HepG2 (cell line): Measurements from ENCODE around the gene NEK9. TPM values are rescaled to one million over a fixed set of nuclear protein-coding genes. Genes with fewer than 3 reads are reported as not detected.

Experiments
- ARNTL ChIP-seq: sonication (generic); formaldehyde crosslinking; IDR thresholded peaks from 2 replicates; pipeline ENCODE4 v1.4.0; 2020; ENCODE audit warnings: mild to moderate bottlenecking, missing genetic modification reagents
- BRCA1 ChIP-seq: sonication (generic); formaldehyde crosslinking; IDR thresholded peaks from 2 replicates; pipeline ENCODE4 v1.4.0; 2020; ENCODE audit warnings: missing genetic modification reagents
- ETV5 ChIP-seq: IDR thresholded peaks from 2 replicates; pipeline ENCODE4 v1.6.1; 2018; ENCODE audit warnings: missing biosample characterization, missing genetic modification reagents, inconsistent platforms, borderline replicate concordance
- GABPB1 ChIP-seq: IDR thresholded peaks from 2 replicates; pipeline ENCODE4 v1.6.1; 2016; ENCODE audit warnings: mild to moderate bottlenecking, missing genetic modification reagents, moderate library complexity, missing compliant biosample characterization
- HES4 ChIP-seq: sonication (generic); formaldehyde crosslinking; IDR thresholded peaks from 2 replicates; pipeline ENCODE4 v1.9.0; 2021; ENCODE audit warnings: mild to moderate bottlenecking, missing genetic modification reagents, borderline replicate concordance
- HIVEP1 ChIP-seq: sonication (generic); formaldehyde crosslinking; IDR thresholded peaks from 2 replicates; pipeline ENCODE4 v1.4.0; 2020; ENCODE audit warnings: mild to moderate bottlenecking, missing genetic modification reagents
- JDP2 ChIP-seq: sonication (generic); formaldehyde crosslinking; IDR thresholded peaks from 2 replicates; pipeline ENCODE4 v1.8.1; 2022; ENCODE audit warnings: missing genetic modification reagents, borderline replicate concordance
- JUNB ChIP-seq: sonication (generic); formaldehyde crosslinking; IDR thresholded peaks from 2 replicates; pipeline ENCODE4 v1.8.0; 2022; ENCODE audit warnings: missing genetic modification reagents, mild to moderate bottlenecking, borderline replicate concordance
- KLF12 ChIP-seq: sonication (generic); formaldehyde crosslinking; IDR thresholded peaks from 2 replicates; pipeline ENCODE4 v1.4.0; 2020; ENCODE audit warnings: missing genetic modification reagents, borderline replicate concordance
- KMT2A ChIP-seq: sonication (generic); formaldehyde crosslinking; IDR thresholded peaks from 2 replicates; pipeline ENCODE4 v1.4.0; 2020; ENCODE audit warnings: missing genetic modification reagents
- PAF1 ChIP-seq: IDR thresholded peaks from 2 replicates; pipeline ENCODE4 v1.6.1; 2016; ENCODE audit warnings: missing genetic modification reagents, missing compliant biosample characterization
- PRPF4 ChIP-seq: fragments of 200-400 bp; formaldehyde crosslinking; IDR thresholded peaks from 2 replicates; pipeline ENCODE4 v1.6.1; 2016; ENCODE audit warnings: low read length, low read depth; ENCODE audit not compliant: poor library complexity, severe bottlenecking
- REXO4 ChIP-seq: sonication (generic); formaldehyde crosslinking; IDR thresholded peaks from 2 replicates; pipeline ENCODE4 v1.8.0; 2022; ENCODE audit warnings: missing genetic modification reagents, mild to moderate bottlenecking, borderline replicate concordance
- SNAPC2 ChIP-seq: sonication (generic); formaldehyde crosslinking; IDR thresholded peaks from 2 replicates; pipeline ENCODE4 v1.8.1; 2022; ENCODE audit warnings: mild to moderate bottlenecking, missing genetic modification reagents
- SSRP1 ChIP-seq: IDR thresholded peaks from 2 replicates; pipeline ENCODE4 v1.6.1; 2016; ENCODE audit warnings: control low read depth
- WIZ ChIP-seq: sonication (generic); formaldehyde crosslinking; IDR thresholded peaks from 2 replicates; pipeline ENCODE4 v1.5.1; 2020; ENCODE audit warnings: mild to moderate bottlenecking, missing genetic modification reagents
- ZC3H13 ChIP-seq: sonication (generic); formaldehyde crosslinking; IDR thresholded peaks from 2 replicates; pipeline ENCODE4 v1.8.1; 2023; ENCODE audit warnings: mild to moderate bottlenecking, missing genetic modification reagents, moderate library complexity
- ZNF274 ChIP-seq: sonication (generic); formaldehyde crosslinking; IDR thresholded peaks from 2 replicates; pipeline ENCODE4 v1.5.1; 2020; ENCODE audit warnings: mild to moderate bottlenecking, missing genetic modification reagents
- ZNF354B ChIP-seq: sonication (generic); formaldehyde crosslinking; IDR thresholded peaks from 2 replicates; pipeline ENCODE4 v1.8.0; 2022; ENCODE audit warnings: mild to moderate bottlenecking, missing genetic modification reagents
- ZNF530 ChIP-seq: sonication (generic); formaldehyde crosslinking; IDR thresholded peaks from 2 replicates; pipeline ENCODE4 v1.5.0; 2020; ENCODE audit warnings: low read depth, mild to moderate bottlenecking, missing genetic modification reagents
- ZNF616 ChIP-seq: sonication (generic); formaldehyde crosslinking; IDR thresholded peaks from 2 replicates; pipeline ENCODE4 v1.5.0; 2020; ENCODE audit warnings: low read depth, mild to moderate bottlenecking, missing genetic modification reagents
- ZNF646 ChIP-seq: sonication (generic); formaldehyde crosslinking; IDR thresholded peaks from 2 replicates; pipeline ENCODE4 v1.9.0; 2021; ENCODE audit warnings: mild to moderate bottlenecking, missing genetic modification reagents
- polyA plus RNA-seq, 8 experiments: library from polyadenylated mRNA; depleted of rRNA in 3 of 8; stranded (reverse) in 7 of 8; unstranded in 1 of 8; fragments of >200 nt; fragmentation: Illumina TruSeq in 4 of 8; extraction: Trizol in 4 of 8; gene quantifications; 2 replicates each; pipeline versions ENCODE4 v1.2.1 to v1.2.3, GENCODE V29; 2011 to 2016; ENCODE audit warnings: low read depth in 4 of 8, missing spikeins in 1 of 8, mixed read lengths in 1 of 8; ENCODE audit not compliant: insufficient read depth in 1 of 8
- total RNA-seq, 5 experiments: library from RNA; depleted of rRNA; stranded (reverse); fragments of >200 nt; fragmentation: Illumina TruSeq; extraction: Trizol; gene quantifications; 2 replicates each; pipeline ENCODE4 v1.2.3, GENCODE V29; 2016; ENCODE audit warnings: low read depth in 1 of 5

NEK9 gene
- total and polyA plus RNA-seq, 2 of the 13 experiments (the other 11 are each of a cell fraction or from before 2014, with no cell fraction given) = 16.5 to 27.3 TPM

GRCh38 chr14:75050852-75051555, 75.8 kb downstream of the NEK9 start, which contains the start of gene MLH3 (continued):
- TF ChIP-seq JUNB (CRISPR knock-in tag) (no peak), KLF12 (CRISPR knock-in tag) (peak; percentile 57; the same call in 1 of the 2 replicates), PAF1 (no peak), BRCA1 (CRISPR knock-in tag) (no peak), WIZ (no peak), PRPF4 (no peak), REXO4 (CRISPR knock-in tag) (no peak), KMT2A (CRISPR knock-in tag) (peak; percentile 54; the same call in 1 of the 2 replicates), JDP2 (no peak), ZNF646 (CRISPR knock-in tag) (no peak), SSRP1 (CRISPR knock-in tag) (no peak), HIVEP1 (CRISPR knock-in tag) (no peak), GABPB1 (CRISPR knock-in tag) (peak; percentile 59), ZNF616 (CRISPR knock-in tag) (peak; percentile 52; the same call in 1 of the 2 replicates), ZNF354B (no peak), ZNF274 (CRISPR knock-in tag) (peak; percentile 95), SNAPC2 (CRISPR knock-in tag) (no peak), ZNF530 (no peak), HES4 (CRISPR knock-in tag) (peak; percentile 92), ARNTL (no peak), ETV5 (CRISPR knock-in tag) (peak; percentile 29; the same call in 1 of the 2 replicates), ZC3H13 (peak; percentile 66; the same call in 1 of the 2 replicates)
